Hippocampal formation (tissue), 2 donors: ENCODE results near the gene TRAK2.

ENCODE experiments used
- DNase-seq, 2 donors: peaks; one replicate each; lab custom pipeline; 2025; lab: John Stamatoyannopoulos, UW

Gene TRAK2

GRCh38 chr2:201361078-201361733 is 90.1 kb downstream of the TRAK2 start:
- DNase-seq, result no peak

GRCh38 chr2:201360256-201360655 is 91.0 kb downstream of the TRAK2 start:
- no peak for DNase-seq

- DNase-seq, result no peak
Measured at GRCh38 chr2:201358684-201359083, 92.6 kb downstream of the TRAK2 start.

- peak in 1 of 2 donors; percentile 6 for DNase-seq
Measured at GRCh38 chr2:201357221-201357620, 94.0 kb downstream of the TRAK2 start, which contains the start of gene FLACC1. Gene FLACC1, minus strand, starts transcription at chr2:201357345. Its CDS starts 5,941 bp downstream, at chr2:201351404.

- DNase-seq, result no peak
Measured at GRCh38 chr2:201353116-201353515, 98.1 kb downstream of the TRAK2 start.

- no peak for DNase-seq
Measured at GRCh38 chr2:201350879-201351278, 100.4 kb downstream of the TRAK2 start.

- no peak for DNase-seq
Measured at GRCh38 chr2:201349601-201350000, 101.7 kb downstream of the TRAK2 start.

- no peak for DNase-seq
Measured at GRCh38 chr2:201348758-201349157, 102.5 kb downstream of the TRAK2 start.

GRCh38 chr2:201347138-201347537 is 104.1 kb downstream of the TRAK2 start:
- DNase-seq, result no peak

- DNase-seq, result no peak
Measured at GRCh38 chr2:201345625-201346213, 105.5 kb downstream of the TRAK2 start.

GRCh38 chr2:201344663-201345366 is 106.4 kb downstream of the TRAK2 start:
- no peak for DNase-seq

GRCh38 chr2:201343559-201343958 is 107.7 kb downstream of the TRAK2 start:
- no peak for DNase-seq

GRCh38 chr2:201342923-201343322 is 108.3 kb downstream of the TRAK2 start:
- no peak for DNase-seq

- DNase-seq, result no peak
Measured at GRCh38 chr2:201329409-201329808, 121.8 kb downstream of the TRAK2 start.

GRCh38 chr2:201327678-201328077 is 123.6 kb downstream of the TRAK2 start:
- no peak for DNase-seq
